H1 (cell line): ENCODE measurements around the gene SEC11A.

Experiments
- CHD2 ChIP-seq: IDR thresholded peaks from 2 replicates; pipeline ENCODE4 v1.6.1; 2012; ENCODE audit warnings: low read length, improper control_type of control experiment
- GABPA ChIP-seq: IDR thresholded peaks from 2 replicates; pipeline ENCODE4 v1.6.1; 2011; ENCODE audit warnings: mild to moderate bottlenecking, low read length, moderate library complexity, borderline replicate concordance; ENCODE audit not compliant: insufficient read depth
- POLR2A ChIP-seq, 2 experiments: IDR thresholded peaks; 1 replicate in 1 of 2; 2 replicates in 1 of 2; pipeline ENCODE4 v1.6.1; 2011; ENCODE audit warnings: low read depth in 2 of 2, low read length in 2 of 2, mild to moderate bottlenecking in 2 of 2; ENCODE audit errors: control extremely low read depth in 1 of 2
- POLR2AphosphoS5 ChIP-seq: IDR thresholded peaks from 2 replicates; pipeline ENCODE4 v1.6.1; 2011; ENCODE audit warnings: low read depth, low read length
- TAF1 ChIP-seq: IDR thresholded peaks from 2 replicates; pipeline ENCODE4 v1.6.1; 2011; ENCODE audit warnings: mild to moderate bottlenecking, low read depth, low read length
- YY1 ChIP-seq: IDR thresholded peaks from 2 replicates; pipeline ENCODE4 v1.6.1; 2011; ENCODE audit warnings: low read depth, mild to moderate bottlenecking, low read length
- TF ChIP-seq, protein P1 (sequence below), 3 experiments: IDR thresholded peaks; 1 replicate in 2 of 3; 2 replicates in 1 of 3; pipeline versions ENCODE4 v1.5.1 to v1.6.1; 2011; ENCODE audit warnings: low read length in 3 of 3, mild to moderate bottlenecking in 3 of 3, inconsistent platforms in 2 of 3, low read depth in 1 of 3, moderate library complexity in 1 of 3; ENCODE audit not compliant: insufficient read depth in 1 of 3; ENCODE audit errors: control extremely low read depth in 1 of 3

DNA sequence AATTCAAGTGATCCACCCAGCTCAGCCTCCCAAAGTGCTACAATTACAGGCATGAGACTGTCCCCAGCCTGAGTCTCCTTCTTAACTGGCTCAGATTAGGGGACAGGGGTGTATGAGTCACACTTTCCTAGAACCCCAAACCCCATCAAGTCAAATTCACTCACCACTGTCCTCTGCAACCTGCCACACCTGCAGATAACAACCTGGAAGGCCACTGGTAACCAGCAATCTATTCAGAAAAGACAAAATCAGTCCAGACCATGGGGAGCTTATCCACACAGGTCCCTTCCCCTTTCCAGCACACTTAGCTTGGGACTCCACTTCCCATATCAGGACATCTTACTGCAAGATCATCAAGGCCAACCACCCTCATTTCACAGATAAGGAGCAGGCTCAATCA, 68.2 kb downstream of the SEC11A start:
- TF ChIP-seq POLR2A (IDR thresholded peaks at IDR 0.05; ENCODE audit: control extremely low read depth in 1 of 2, low read depth in 2 of 2, low read length in 2 of 2), result no peak
- no peak for TF ChIP-seq POLR2AphosphoS5
- no peak for TF ChIP-seq GABPA
- no peak for TF ChIP-seq CHD2
- no peak for TF ChIP-seq YY1
- TF ChIP-seq, protein P1, sequence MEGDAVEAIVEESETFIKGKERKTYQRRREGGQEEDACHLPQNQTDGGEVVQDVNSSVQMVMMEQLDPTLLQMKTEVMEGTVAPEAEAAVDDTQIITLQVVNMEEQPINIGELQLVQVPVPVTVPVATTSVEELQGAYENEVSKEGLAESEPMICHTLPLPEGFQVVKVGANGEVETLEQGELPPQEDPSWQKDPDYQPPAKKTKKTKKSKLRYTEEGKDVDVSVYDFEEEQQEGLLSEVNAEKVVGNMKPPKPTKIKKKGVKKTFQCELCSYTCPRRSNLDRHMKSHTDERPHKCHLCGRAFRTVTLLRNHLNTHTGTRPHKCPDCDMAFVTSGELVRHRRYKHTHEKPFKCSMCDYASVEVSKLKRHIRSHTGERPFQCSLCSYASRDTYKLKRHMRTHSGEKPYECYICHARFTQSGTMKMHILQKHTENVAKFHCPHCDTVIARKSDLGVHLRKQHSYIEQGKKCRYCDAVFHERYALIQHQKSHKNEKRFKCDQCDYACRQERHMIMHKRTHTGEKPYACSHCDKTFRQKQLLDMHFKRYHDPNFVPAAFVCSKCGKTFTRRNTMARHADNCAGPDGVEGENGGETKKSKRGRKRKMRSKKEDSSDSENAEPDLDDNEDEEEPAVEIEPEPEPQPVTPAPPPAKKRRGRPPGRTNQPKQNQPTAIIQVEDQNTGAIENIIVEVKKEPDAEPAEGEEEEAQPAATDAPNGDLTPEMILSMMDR (IDR thresholded peaks at IDR 0.05; ENCODE audit: control extremely low read depth in 1 of 3, insufficient read depth in 1 of 3, low read depth in 1 of 3, low read length in 3 of 3), result no peak
- no peak for TF ChIP-seq TAF1
